HG03196 (cell line): ENCODE measurements around the gene CYTIP.

Source experiments
- ATAC-seq: cut with Tn5 transposase; IDR thresholded peaks from one replicate; pipeline ENCODE4 v1.9.1; 2021; ENCODE audit not compliant: unreplicated experiment

CYTIP gene

DNA sequence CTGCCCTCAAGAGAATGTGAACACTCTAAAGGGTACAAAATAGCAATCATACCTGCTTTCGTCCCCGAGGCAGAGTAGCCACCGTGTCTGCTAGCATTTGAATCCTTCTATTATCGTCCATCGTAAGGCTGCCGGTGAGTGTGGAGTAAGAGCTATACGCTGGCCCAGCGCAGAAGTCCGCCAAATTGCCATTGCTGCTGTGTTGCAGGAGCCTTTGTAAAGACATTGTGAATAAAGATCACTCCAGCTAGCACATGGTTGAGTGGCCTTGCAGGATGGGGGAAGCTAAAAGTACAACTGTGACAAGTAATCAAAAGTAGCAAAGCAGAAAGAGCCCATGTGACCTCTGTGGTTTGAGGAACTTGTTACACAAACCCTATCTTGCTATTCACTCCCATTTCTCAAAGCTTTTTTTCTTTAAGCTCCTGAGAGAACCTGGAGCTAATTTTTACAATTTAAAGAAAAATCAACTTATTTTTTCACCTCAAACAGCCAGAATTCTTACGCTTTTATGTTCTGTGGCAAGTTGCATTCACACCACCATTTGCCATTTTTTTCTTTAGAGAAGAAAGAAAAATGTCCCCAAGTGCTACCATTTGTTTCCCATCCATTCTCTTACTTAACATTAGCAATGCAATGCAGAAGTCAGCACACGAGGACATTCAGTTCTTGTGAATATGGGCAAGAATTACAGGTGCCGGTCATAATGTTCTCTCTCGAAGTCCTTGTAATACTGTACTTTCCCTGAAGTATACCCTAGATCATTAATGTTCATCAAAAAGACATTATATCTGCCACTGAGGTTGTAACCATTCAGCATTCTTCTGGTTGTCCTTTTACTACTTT is at the start of gene CYTIP:
TSS of gene CYTIP (minus strand) at position 295 of the 846 bp plus-strand sequence. CDS start at position 226, 69 bp downstream.
- peak; percentile 51 for ATAC-seq

DNA sequence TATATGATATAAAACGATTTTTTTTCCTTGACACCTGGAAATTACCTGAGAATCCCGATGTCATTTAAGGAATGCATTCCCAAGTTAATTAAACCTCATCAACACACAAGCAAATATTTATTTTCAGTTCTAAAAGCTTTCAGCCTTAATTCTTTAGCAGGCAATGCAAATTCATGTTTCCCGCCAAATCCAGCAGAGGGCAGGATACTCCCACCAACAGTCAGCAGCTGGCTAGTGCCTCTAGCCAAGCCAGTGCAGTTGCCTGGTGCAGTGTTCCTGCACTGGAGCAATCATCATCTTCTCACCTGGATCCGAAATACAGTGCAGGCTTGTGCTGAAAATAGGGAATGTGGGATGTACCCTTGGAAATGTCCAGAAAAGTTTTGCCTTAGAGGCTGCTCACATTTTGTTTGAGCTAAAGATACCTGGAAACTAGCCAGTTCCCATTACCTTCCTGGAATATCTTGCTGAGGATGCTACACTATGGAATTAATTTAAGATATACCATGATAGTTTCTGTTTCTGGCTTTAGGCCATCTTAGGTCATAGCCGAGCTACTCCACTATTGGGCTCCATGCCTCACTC is 48.4 kb upstream of the CYTIP start:
- ATAC-seq, result peak; percentile 90

DNA sequence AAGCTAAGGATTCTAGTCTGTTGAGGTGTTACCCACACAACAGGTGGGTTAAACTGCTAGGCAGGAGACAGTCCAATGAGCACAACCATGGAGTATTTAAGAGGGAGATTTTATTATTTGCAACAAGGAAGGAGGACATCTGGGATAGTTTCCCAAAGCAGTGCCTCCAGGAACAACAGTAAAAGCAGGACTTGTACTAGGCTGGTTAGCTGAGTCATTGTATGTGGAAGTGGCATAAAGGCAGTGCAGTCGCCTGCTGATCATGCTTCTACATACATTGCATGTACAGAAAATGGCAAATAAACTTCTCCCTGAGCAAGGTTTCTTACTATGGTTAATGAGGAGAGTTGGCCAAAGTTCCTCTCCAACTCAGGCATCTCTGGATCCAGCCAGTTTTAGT is 46.1 kb upstream of the CYTIP start:
- ATAC-seq, result no peak

DNA sequence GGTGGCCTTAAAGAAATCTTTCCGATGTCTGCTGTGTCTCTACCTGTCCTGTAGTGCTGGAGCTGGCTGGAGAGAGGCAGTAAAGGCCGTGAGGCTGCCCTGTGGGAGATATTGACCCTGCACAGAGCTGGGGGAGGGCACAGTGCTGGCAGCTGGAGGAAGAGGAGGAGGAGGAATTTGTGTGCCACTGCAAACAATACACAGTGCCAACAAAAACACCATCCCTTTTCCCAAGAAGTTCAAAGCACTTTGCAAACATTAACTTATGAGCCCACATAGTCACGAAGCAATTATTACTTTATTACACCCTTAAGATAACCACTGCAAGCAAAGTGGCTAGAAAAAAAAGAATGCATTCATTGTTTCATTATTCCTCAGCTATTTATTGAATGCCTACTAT is 45.0 kb upstream of the CYTIP start:
- ATAC-seq, result no peak

DNA sequence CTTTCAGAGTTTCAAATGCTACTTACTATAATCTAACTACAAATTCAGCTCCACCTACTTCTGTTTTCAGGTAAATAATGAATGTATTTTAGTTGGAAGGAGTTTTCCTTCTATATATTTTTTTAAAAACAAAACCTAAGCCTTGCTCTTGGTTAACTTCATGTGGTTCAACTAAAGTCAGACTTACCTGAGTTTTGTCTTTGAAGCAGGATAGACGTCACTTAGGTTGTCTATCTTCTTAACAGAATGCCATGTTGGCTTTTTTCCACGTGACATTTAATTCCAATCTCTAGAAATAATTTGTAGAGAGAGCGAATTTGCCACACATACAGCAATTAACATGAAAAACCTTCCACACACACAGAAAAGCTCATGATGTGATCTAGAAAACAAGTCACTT is 43.9 kb upstream of the CYTIP start:
- no peak for ATAC-seq

DNA sequence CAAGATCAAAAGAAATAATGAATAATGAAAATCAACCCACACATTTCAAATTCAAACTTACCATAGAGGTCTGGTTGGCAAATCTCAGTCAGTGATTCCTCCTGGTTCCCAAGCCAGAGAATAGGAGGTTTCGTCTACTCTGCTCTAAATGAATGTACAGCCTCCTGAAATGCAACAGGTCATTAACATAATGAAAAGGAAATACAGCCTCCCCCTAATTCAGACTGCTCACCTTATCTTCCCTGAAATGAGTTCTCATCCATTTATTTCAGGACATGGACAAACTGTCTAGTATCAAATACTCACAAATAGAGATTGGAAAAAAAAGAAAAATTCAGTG is 43.4 kb upstream of the CYTIP start:
- no peak for ATAC-seq

DNA sequence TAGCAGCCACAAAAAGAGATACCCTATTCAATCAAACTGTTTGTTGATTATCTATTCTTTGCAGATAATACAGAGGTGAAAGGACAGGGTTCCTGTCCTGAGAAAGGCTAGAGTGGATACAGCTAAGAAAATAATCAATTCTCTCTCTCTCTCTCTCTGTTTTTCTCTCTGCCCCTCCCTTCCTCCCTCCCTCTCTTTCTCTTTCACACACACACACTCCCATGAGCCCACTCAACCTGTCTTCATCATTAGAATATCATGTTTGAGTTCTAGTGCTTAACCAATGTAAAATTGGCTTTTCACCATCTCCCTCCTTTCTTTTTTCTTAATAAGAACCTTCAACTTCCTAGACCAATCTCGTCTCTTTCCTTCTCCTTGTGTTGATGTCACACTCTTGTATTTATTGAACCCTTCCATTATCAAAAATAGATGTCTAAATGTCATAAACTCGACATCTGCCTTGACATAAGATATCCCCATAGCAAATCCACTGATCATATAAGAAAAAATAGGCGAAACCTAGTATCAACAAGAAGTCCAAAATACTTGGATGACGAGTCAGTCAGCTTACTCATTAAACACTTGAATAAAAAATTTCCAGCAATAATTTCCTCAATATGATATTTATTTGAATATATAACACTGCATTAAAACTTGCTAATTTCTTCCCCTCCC is 42.8 kb upstream of the CYTIP start:
- no peak for ATAC-seq

DNA sequence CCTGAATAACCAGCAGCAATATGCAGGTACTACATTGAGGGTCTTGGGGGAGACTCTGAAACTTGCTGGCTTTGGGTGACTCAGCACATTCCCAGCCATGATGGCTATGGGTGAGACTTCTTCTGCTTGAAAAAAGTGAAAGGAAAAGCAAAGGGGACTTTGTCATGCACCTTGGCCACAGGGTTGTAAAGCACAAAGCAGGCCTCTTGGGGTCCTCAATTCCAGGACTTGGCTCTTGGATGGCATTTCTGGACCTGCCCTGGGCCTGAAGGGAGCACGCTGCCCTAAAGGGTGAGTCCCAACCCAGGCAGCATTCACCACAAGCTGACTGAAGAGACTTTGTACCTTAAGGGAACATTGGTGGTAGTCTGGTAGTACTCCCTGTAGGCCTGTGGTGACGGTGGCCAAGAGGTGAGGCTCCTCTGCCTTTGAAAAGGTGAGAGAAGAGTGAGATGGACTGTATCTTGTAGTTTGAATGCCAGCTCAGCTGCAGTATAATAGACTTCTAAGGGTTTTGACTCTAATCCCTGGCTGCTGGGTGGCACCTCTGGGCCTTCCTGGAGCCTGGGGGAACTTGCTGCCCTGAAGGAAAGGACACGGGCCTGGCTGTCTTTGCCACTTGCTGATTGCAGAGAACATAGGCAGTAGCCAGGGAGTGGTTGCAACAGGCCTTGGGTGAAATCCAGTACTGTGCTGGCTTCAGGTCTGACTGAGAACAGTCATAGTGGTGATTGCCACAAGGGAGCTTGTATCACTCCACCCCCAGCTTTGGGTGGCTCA is 36.5 kb upstream of the CYTIP start:
- peak; percentile 75 for ATAC-seq

DNA sequence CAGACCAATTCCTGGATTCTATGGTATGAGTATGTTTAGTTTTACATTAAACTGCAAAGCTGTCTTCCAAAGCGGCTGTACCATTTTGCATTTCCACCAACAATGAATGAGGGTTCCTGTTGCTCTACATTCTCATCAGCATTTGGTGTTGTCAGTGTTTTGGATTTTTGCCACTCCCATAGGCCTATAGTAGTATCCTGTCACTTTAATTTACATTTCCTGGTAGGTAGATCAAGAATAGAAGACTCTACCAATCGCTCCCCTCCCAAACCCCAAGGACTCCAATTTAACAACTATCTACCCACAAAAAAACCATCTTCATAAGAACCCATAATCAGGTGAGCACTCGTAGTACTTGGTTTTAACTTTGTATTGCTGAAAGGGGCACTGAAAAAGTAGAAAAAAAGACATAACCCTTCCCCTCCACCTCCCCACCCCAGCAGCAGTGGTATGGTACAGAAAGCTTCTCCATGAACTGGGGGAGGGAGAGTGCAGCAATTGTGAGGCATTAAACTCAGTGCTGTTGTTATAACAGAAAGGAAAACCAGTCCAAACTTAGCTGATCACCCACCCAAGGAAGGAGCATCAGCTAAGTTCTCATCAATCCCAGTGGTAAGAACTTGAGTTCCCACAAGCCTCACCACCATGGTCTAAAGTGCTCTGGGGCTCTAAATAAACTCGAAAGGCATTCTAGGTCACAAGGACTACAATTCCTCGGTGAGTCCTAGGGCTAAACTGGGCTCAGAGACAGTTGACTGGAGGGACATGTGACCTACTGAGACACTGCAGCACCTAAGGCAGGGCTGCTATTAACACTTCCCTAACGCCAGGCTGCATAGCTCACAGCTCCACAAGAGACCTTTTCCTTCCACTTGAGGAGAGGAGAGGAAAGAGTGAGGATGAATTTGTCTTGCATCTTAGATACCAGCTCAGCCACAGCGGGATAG is 35.5 kb upstream of the CYTIP start:
- no peak for ATAC-seq

DNA sequence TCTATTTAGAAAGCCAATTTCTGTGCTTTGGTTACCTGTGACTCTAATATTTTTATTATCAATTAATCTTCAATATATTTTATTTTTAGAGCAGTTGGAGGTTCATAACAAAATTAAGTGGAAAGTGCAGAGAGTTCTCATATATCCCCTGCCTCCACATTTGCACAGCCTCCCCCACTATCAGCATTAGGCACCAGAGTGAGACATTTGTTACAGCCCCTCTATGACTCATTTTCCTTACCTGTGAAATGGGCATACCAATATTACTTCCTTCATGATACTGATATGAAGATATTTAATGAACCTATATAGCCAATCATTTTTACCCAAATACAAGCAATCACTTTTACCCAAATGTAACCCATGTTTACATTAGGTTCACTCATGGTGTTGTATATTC is 34.0 kb upstream of the CYTIP start:
- no peak for ATAC-seq

DNA sequence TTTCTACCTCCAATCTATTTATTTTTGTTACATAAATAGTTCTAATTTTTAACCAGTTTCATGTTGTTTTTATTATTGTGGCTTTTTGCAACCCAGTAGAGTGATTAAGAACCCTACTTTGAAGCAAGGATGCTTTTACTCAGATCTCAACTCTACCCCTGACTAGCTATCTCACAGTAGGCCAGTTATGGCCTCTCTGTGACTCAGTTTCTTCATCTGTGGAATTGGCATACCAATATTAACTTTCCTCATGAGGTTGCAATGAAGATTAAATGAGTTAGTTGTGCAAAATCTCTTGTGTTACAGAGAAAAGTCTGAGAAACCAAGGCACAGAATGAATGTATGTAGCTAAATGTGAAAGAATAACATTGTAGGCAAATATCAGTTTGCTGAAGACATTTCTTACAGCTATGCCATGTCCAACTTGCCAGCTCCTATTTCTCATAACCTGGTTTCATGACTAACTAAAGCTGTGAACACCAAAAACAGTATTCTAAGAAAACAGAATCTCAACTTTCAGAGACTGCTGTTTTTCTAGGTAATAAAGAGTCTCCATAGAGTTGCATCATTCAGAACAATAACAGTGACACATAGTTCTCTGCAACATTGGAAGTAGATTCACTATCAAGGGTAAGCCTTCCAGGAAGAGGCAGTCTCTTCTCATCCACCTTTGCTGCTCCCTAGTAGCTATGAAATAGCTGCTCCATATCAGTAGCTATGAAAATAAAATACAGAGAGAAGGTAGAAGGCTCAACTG is 33.2 kb upstream of the CYTIP start:
- no peak for ATAC-seq

DNA sequence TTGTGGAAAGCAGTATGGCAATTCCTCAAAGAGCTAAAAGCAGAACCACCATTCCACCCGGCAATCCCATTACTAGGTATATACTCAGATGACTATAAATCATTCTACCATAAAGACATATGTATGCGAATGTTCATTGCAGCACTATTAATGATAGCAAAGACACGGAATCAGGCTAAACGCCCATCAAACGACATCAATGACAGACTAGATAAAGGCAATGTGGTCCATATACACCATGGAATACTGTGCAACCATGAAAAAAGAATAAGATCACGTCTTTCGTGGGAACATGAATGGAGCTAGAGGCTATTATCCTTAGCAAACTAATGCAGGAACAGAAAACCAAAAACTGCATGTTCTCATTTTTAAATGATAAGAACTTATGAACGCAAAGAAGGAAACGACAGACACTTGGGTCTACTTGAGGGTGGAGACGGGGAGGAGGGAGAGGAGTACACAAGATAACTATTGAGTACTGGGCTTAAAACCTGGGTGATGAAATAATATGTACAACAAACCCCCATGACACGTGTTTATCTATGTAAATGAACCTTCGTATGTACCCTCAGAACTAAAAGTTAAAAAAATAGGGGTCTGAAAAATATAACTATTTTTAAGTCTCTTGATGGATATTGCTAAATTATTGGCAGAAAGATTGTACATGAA is 32.0 kb upstream of the CYTIP start:
- ATAC-seq, result no peak

DNA sequence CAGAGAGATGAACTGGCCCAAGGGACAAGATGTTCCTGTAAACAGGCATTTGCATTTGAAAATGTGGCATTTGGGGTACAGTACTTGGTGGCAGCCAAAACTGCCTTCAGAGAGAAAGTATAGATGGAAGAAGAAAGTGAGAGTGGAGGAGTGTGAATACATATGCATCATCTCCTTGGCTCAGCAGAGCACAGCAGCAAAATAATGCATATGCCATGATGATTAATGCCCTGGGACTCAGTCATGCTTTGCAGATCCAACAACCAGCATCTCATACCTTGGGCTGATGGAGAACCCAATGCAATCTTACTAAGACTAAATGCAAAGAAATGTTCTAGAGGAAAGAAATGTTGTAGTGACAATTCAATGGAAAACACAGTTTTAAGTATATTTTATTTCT is 29.7 kb upstream of the CYTIP start:
- no peak for ATAC-seq

DNA sequence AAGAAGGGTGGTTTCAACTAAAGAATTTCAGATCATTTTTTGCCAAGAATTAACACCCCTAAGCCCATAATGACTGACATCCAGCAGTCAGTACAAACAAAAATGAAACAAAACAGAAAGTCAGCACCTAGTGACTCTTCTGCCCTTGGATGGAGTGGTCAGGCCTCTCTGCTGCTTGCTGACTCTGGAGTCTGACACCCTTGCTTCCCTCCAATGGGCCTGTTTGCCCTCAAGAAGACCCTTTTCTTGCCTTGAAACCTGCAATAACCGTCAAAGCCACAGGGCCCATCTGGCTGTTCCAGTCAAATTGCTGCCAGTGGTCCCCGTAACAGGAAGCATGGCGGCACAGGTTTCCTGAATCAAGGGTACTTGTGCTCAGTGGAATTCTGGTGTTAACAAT is 27.2 kb upstream of the CYTIP start:
- no peak for ATAC-seq

DNA sequence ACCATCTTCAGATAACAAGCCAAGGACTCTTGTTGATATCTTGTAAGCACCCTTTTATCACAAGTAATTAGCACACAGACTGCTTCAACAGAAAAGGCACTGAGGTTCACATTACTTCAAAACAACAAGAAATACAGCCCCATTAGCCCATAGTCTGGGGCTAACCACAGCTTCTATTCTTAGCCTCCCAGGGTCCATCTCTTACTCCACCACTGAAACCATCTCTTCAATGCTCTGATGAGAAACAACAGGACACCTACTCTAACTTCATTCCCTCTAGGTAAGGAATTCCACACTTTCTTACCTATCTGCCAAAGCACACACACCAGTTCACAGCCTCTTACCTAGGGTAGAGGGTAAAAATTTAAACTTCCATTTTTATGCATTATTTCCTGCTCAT is 26.4 kb upstream of the CYTIP start:
- ATAC-seq, result peak; percentile 43

DNA sequence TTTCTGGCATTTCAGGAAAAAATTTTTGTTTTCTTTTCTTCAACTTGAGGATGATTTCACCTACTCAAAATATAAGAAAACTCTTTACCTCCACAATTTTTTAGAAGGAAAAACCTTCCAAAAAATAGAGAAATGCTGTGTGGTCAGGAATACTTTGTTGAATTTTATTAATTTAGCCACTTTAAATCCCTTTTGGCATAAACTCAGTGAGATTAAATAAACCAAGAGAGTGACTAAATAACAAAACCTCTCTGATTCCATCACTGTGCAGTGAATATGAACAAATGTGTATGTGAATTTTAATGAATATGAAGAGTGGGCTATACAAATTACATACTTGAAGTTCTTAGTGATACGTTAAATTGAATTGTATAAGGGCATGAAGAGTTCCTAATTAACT is 25.8 kb upstream of the CYTIP start:
- ATAC-seq, result no peak

DNA sequence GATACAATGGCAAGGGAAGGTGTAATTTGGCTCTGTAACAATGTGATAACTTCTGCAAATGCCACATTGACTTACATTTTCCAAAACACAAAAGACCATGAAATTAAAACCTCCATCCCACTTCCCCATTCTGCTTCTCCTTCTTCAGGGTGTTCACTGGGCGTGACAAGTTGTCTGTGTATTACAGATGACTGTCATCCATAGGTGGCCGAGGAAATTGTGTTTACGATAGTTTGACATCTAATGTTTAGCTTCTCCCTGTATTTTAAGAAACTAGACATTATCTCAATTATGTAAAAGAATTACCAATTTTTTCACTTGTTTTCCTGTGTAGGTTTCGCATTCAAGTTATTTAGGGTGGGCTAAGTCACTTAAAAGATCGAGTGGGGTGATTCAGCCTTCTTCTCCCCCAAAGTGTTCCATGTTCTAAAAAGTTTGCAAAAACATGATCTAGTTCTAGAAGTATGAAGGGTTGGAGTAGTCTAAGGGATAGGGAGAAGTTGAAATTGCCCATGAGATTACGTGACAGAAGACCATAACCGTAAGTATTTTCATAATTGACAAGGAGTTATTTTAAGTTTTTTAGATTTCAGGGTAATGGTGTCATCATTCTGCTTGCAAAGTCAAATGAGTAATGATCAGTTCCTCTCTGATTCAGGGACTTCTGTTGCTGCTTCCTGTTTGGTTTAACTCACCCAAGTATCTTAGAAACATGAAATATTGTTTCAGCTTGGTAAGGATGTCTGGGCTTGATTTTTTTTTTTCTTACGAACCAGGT is 25.2 kb upstream of the CYTIP start:
- peak; percentile 85 for ATAC-seq

DNA sequence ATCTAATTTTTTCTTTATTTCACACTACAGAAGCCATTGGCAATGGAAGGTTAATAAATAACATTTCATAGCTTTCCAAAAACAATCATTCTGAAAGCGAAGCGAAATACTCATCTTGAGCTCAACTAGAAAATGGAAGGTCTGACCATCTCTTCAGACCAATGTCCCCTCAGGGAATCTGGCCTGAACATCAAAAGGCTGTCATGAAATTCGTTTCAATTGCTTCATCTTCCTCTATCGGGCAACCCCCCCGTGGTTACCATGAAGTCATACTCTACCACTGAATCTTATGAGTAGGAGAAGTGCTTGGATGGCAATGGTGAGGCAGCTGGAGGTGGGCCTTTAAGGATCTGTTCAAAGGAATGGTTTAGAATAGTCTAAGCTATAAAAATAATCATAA is 22.9 kb upstream of the CYTIP start:
- no peak for ATAC-seq
